GM21360 (cell line): ENCODE results near the gene RPL7A.
"Not testable (repeated sequence)": the region's sequence is repeated elsewhere in the genome, so short reads cannot be mapped to it uniquely, and the experiment has no call there.

ENCODE experiments used
- ATAC-seq: cut with Tn5 transposase; IDR thresholded peaks from one replicate; pipeline ENCODE4 v1.9.1; 2021; ENCODE audit warnings: mild to moderate bottlenecking, moderate library complexity; ENCODE audit not compliant: unreplicated experiment

RPL7A gene

GRCh38 chr9:133386338-133386737 is 38.3 kb downstream of the RPL7A start:
- no peak for ATAC-seq

- ATAC-seq, result no peak
Measured at GRCh38 chr9:133387680-133388079, 39.7 kb downstream of the RPL7A start.

- no peak for ATAC-seq
Measured at GRCh38 chr9:133389025-133389557, 41.1 kb downstream of the RPL7A start.

GRCh38 chr9:133389562-133389961 is 41.5 kb downstream of the RPL7A start:
- no peak for ATAC-seq

GRCh38 chr9:133390713-133391112 is 42.7 kb downstream of the RPL7A start:
- no peak for ATAC-seq

GRCh38 chr9:133391449-133391848 is 43.4 kb downstream of the RPL7A start:
- not testable (repeated sequence) for ATAC-seq

- ATAC-seq, result not testable (repeated sequence)
Measured at GRCh38 chr9:133392308-133392707, 44.3 kb downstream of the RPL7A start.

GRCh38 chr9:133393399-133393798 is 45.4 kb downstream of the RPL7A start:
- no peak for ATAC-seq

- ATAC-seq, result no peak
Measured at GRCh38 chr9:133394687-133395271, 46.8 kb downstream of the RPL7A start.

GRCh38 chr9:133396952-133397351 is 48.9 kb downstream of the RPL7A start:
- no peak for ATAC-seq

- ATAC-seq, result no peak
Measured at GRCh38 chr9:133397370-133397769, 49.4 kb downstream of the RPL7A start.

GRCh38 chr9:133397895-133398294 is 49.9 kb downstream of the RPL7A start:
- ATAC-seq, result no peak

- no peak for ATAC-seq
Measured at GRCh38 chr9:133400292-133400691, 52.3 kb downstream of the RPL7A start.
